Measurements from ENCODE around the gene MTHFD2L.

DNA sequence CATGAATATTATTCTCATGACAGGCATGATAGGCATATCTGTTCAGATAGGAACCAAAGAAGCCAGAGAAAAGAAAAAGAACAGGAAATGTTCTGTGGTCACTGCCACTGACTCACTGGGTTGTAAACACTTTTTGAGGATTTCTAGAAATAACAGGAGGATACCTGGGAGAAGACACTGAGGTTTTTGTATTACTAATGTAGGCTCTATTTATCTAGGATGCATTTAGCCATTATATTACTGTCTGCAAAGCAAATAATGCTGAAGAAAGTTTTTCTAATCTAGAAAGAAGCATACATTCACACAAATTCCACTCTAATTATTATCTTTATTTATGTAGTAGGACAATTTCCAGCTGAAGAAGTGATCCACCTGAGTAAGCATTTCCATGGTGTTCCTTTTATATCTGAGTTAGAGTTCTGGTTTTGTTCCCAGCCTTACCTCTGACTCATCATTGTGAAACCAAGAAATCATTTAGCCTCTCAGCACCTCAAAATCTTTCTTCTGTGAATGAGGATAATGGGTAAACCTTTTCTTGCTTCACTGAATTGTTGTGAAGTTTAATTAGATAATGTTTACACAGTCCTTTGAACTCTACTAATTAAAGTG lies 110.2 kb downstream of the MTHFD2L start:
- TF ChIP-seq CTCF (IDR thresholded peaks at IDR 0.05) (no peak), POLR2A (IDR thresholded peaks at IDR 0.05) (no peak)
